Caco-2 (cell line): ENCODE measurements around the gene CACNA1G. TPM values are rescaled to one million over a fixed set of nuclear protein-coding genes. Genes with fewer than 3 reads are reported as not detected.
A peak's percentile ranks its signal among the peaks of the same experiment; 100 is the strongest.

Experiments
- BruUV-seq: library from RNA; stranded (reverse); fragments of 400-500 nt; replicated peaks from 2 replicates; lab custom pipeline; 2021; lab: Mats Ljungman, UMichigan
- CTCF ChIA-PET: fragments of 300-600 bp; sonication (Branson Sonifier 250); formaldehyde crosslinking; loops from one replicate; lab custom pipeline; 2022; ENCODE audit warnings: antibody characterized with exemption; lab: Charles Lee
- POLR2A ChIA-PET: fragments of 300-600 bp; sonication (Branson Sonifier 250); formaldehyde crosslinking; loops from one replicate; lab custom pipeline; 2022; ENCODE audit warnings: antibody characterized with exemption; lab: Charles Lee
- DNase-seq, 2 experiments: peaks; one replicate each; pipeline versions ENCODE4 v3.0.0 to v3.0.0-alpha.2; 2020 to 2022
- H3K27me3 ChIP-seq: replicated peaks from 2 replicates; pipeline ENCODE4 v1.6.0; 2011; ENCODE audit warnings: low read length; ENCODE audit not compliant: control insufficient read depth, insufficient read depth
- H3K36me3 ChIP-seq: 2 replicates; pipeline ENCODE4 v1.5.1; 2011; ENCODE audit warnings: low read length; ENCODE audit not compliant: control insufficient read depth, insufficient read depth
- H3K4me1 ChIP-seq: fragments of 250-450 bp; sonication (Bioruptor Pico); 2 replicates; pipeline ENCODE4 v1.5.1; 2020; ENCODE audit warnings: mild to moderate bottlenecking
- H3K4me3 ChIP-seq: 2 replicates; pipeline ENCODE4 v1.5.1; 2011; ENCODE audit warnings: low read depth, mild to moderate bottlenecking, control low read depth, low read length
- H3K9me3 ChIP-seq: fragments of 250-450 bp; sonication (Bioruptor Pico); 2 replicates; pipeline ENCODE4 v1.5.1; 2020; ENCODE audit warnings: mild to moderate bottlenecking, moderate library complexity
- H3K27ac Mint-ChIP-seq: one replicate; pipeline ENCODE4 v1.8.0; 2022; ENCODE audit warnings: mixed read lengths; ENCODE audit not compliant: unreplicated experiment
- H3K27me3 Mint-ChIP-seq: one replicate; pipeline ENCODE4 v1.8.0; 2022; ENCODE audit warnings: mixed read lengths; ENCODE audit not compliant: insufficient read depth, unreplicated experiment
- H3K36me3 Mint-ChIP-seq: one replicate; pipeline ENCODE4 v1.8.0; 2022; ENCODE audit warnings: mild to moderate bottlenecking, mixed read lengths; ENCODE audit not compliant: insufficient read depth, unreplicated experiment
- H3K4me1 Mint-ChIP-seq: one replicate; pipeline ENCODE4 v1.8.0; 2022; ENCODE audit warnings: low read depth, mixed read lengths; ENCODE audit not compliant: unreplicated experiment
- H3K4me3 Mint-ChIP-seq: one replicate; pipeline ENCODE4 v1.8.0; 2022; ENCODE audit warnings: mild to moderate bottlenecking, moderate library complexity, mixed read lengths; ENCODE audit not compliant: unreplicated experiment
- H3K9me3 Mint-ChIP-seq: one replicate; pipeline ENCODE4 v1.8.0; 2022; ENCODE audit warnings: mixed read lengths; ENCODE audit not compliant: unreplicated experiment
- intact Hi-C: fragments of 100-400 bp; cut with micrococcal nuclease; formaldehyde crosslinking; loops from one replicate; pipeline ENCODE4 v1.10.0; 2022; ENCODE audit not compliant: unreplicated experiment
- total RNA-seq: library from RNA; stranded (reverse); gene quantifications from 2 replicates; pipeline ENCODE4 v1.2.3, GENCODE V29; 2022
- TF ChIP-seq, protein P1 (sequence below), 2 experiments: fragments of 200-600 bp in 1 of 2; IDR thresholded peaks; 1 replicate in 1 of 2; 2 replicates in 1 of 2; pipeline versions ENCODE4 v1.5.1 to v1.8.0; 2011 to 2022; ENCODE audit warnings: antibody characterized with exemption in 1 of 2, control low read depth in 1 of 2, inconsistent platforms in 1 of 2, low read depth in 1 of 2, low read length in 1 of 2, mild to moderate bottlenecking in 1 of 2, moderate library complexity in 1 of 2; ENCODE audit not compliant: insufficient read depth in 1 of 2, severe bottlenecking in 1 of 2, unreplicated experiment in 1 of 2

CACNA1G gene
- total RNA-seq, 1 experiment from 2014 or later, result 1.4 TPM

DNA sequence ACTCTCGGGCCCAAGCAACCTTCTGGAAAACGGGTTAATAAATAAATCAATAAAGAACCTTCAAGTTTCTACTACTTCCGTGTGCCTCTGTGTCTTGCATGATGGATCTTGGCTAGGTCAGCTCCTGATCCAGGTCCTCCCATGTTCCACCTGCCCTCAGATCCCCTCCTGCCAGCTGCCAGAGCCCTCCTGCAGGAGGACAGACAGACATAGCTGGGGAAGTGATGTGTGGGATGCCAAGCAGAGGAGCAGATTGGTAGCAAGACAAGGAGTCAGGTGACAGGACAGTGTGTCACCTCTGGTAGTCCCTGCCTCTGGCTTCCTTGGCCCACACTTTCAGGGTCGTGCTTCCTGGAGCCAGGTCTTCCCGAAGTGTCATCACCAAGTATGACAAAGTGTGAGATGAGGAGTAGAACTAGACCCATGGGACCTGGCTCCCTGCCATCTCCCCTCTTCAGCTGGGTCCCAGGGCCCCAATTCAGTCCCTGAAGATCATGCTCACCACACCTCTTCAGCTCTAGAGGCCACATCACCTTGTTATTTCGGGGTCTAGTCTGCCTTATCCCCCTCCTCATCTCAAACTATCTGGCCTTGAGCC lies 29.0 kb upstream of the CACNA1G start:
- BruUV-seq, result no TSS peak
- no peak overlapping the region for H3K4me3 Mint-ChIP-seq

DNA sequence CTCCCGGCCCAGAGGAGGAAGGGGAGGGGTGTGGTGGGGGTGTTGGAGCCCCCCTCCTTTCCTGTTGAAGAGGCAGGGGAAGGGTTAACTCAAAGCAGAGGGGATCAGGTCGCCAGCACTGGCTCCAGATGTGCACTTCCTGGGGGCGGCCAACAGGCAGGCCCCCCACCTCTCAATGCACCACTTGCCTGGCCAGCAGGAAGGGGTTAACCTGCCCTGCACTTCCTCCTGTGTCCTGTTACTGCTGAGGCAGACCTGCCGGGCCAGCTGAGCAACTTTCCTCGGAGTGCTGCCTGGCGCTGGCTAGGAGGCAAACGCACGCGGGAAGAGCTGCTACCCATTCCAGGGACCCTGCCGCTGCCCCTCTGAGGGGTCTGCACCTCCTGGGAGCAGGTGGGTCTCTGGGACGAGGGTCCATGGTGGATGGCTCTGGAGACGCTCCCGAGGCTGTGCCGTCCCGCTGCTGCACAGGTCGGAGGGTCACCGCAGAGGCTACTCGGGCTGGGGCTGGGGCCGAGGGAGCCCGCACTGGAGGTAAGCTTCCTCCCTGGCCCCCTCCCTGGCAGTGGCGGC lies 28.0 kb upstream of the CACNA1G start, which contains the start of gene EPN3:
Gene EPN3, plus strand, starts transcription at position 284 of the 573 bp plus-strand sequence. CDS start 3,822 bp downstream, outside the sequence.
- H3K9me3 ChIP-seq, result no peaks in the 10 kb centered on the region
- Mint-ChIP-seq H3K9me3 (no peaks in the 10 kb centered on the region), H3K36me3 (peaks cover 29% of the 10 kb centered on the region), H3K27me3 (no peaks in the 10 kb centered on the region), H3K27ac (peak within 1 kb of the TSS; percentile 80), H3K4me1 (peaks cover 38% of the 10 kb centered on the region), H3K4me3 (peak within 1 kb of the TSS; percentile 87)
- H3K4me1 ChIP-seq, result peaks cover 33% of the 10 kb centered on the region
- H3K27me3 ChIP-seq, result no peaks in the 10 kb centered on the region
- ChIA-PET CTCF (interaction anchor here (0.5 to 4.0 kb wide), 14 partner anchors 9 to 160 kb away, joined by 3 to 27 read pairs (median 3); partner anchors contain the start of gene LRRC59), POLR2A (interaction anchor here (0.5 to 2.2 kb wide), 4 partner anchors 10 to 152 kb away, joined by 3 to 20 read pairs (median 4); no protein-coding TSS in a partner anchor)
- peak; percentile 92 to 96 for DNase-seq
- TF ChIP-seq, protein P1, sequence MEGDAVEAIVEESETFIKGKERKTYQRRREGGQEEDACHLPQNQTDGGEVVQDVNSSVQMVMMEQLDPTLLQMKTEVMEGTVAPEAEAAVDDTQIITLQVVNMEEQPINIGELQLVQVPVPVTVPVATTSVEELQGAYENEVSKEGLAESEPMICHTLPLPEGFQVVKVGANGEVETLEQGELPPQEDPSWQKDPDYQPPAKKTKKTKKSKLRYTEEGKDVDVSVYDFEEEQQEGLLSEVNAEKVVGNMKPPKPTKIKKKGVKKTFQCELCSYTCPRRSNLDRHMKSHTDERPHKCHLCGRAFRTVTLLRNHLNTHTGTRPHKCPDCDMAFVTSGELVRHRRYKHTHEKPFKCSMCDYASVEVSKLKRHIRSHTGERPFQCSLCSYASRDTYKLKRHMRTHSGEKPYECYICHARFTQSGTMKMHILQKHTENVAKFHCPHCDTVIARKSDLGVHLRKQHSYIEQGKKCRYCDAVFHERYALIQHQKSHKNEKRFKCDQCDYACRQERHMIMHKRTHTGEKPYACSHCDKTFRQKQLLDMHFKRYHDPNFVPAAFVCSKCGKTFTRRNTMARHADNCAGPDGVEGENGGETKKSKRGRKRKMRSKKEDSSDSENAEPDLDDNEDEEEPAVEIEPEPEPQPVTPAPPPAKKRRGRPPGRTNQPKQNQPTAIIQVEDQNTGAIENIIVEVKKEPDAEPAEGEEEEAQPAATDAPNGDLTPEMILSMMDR (IDR thresholded peaks at IDR 0.05; ENCODE audit: insufficient read depth in 1 of 2, low read depth in 1 of 2, low read length in 1 of 2, severe bottlenecking in 1 of 2, unreplicated experiment in 1 of 2), result peak in 1 of 2 experiments; percentile 3
- H3K36me3 ChIP-seq, result no peaks in the 10 kb centered on the region
- intact Hi-C loops, result loop anchor here (1.0 to 2.0 kb wide), 2 partner anchors 10 to 50 kb away; no protein-coding TSS in a partner anchor
- peak within 1 kb of the TSS; percentile 82 for H3K4me3 ChIP-seq
- BruUV-seq, result no TSS peak

More for the DNA sequence above, 29.0 kb upstream of the CACNA1G start:
- H3K27me3 Mint-ChIP-seq, result no peaks in the 10 kb centered on the region
- H3K9me3 Mint-ChIP-seq, result no peaks in the 10 kb centered on the region
- intact Hi-C loops, result loop anchor here (1.0 to 2.0 kb wide), 2 partner anchors 11 to 49 kb away; no protein-coding TSS in a partner anchor
- no peaks in the 10 kb centered on the region for H3K36me3 ChIP-seq
- H3K4me1 Mint-ChIP-seq, result peaks cover 38% of the 10 kb centered on the region
- no peak for DNase-seq
- ChIA-PET CTCF (interaction anchor here (1.2 to 4.0 kb wide), 7 partner anchors 8 to 134 kb away, joined by 3 to 27 read pairs (median 3); partner anchors contain the start of gene LRRC59), POLR2A (interaction anchor here (0.7 to 2.2 kb wide), 2 partner anchors 11 to 188 kb away, joined by 3 to 20 read pairs; partner anchors contain the start of gene LUC7L3)
- peak overlapping the region; percentile 80 for H3K27ac Mint-ChIP-seq
- H3K9me3 ChIP-seq, result no peaks in the 10 kb centered on the region
- TF ChIP-seq, protein P1 (IDR thresholded peaks at IDR 0.05; ENCODE audit: insufficient read depth in 1 of 2, low read depth in 1 of 2, low read length in 1 of 2, severe bottlenecking in 1 of 2, unreplicated experiment in 1 of 2), result no peak
- no peak overlapping the region for H3K4me3 ChIP-seq
- H3K36me3 Mint-ChIP-seq, result peaks cover 20% of the 10 kb centered on the region
- H3K27me3 ChIP-seq, result no peaks in the 10 kb centered on the region
- H3K4me1 ChIP-seq, result peaks cover 33% of the 10 kb centered on the region

GRCh38 chr17:50533185-50533584 lies 27.3 kb upstream of the CACNA1G start:
- intact Hi-C loops, result loop anchor here (2.0 kb wide), 1 partner anchor 50 kb away; no protein-coding TSS in a partner anchor
- CTCF ChIA-PET, result interaction anchor here (0.5 to 4.0 kb wide), 11 partner anchors 9 to 160 kb away, joined by 3 to 27 read pairs (median 4); no protein-coding TSS in a partner anchor

More at GRCh38 chr17:50533185-50533584, 27.3 kb upstream of the CACNA1G start:
- peaks cover 38% of the 10 kb centered on the region for H3K4me1 Mint-ChIP-seq
- no peaks in the 10 kb centered on the region for H3K9me3 ChIP-seq
- H3K4me3 ChIP-seq, result peak overlapping the region; percentile 82
- peak overlapping the region; percentile 87 for H3K4me3 Mint-ChIP-seq
- DNase-seq, result no peak
- H3K4me1 ChIP-seq, result peaks cover 37% of the 10 kb centered on the region
- peaks cover 36% of the 10 kb centered on the region for H3K36me3 Mint-ChIP-seq
- TF ChIP-seq, protein P1 (IDR thresholded peaks at IDR 0.05; ENCODE audit: insufficient read depth in 1 of 2, low read depth in 1 of 2, low read length in 1 of 2, severe bottlenecking in 1 of 2, unreplicated experiment in 1 of 2), result no peak
- no peaks in the 10 kb centered on the region for H3K27me3 ChIP-seq
- no TSS peak for BruUV-seq
- no peaks in the 10 kb centered on the region for H3K9me3 Mint-ChIP-seq
- H3K27ac Mint-ChIP-seq, result peak overlapping the region; percentile 80
- H3K27me3 Mint-ChIP-seq, result no peaks in the 10 kb centered on the region
- H3K36me3 ChIP-seq, result no peaks in the 10 kb centered on the region
- POLR2A ChIA-PET, result interaction anchor here (0.6 to 2.2 kb wide), 3 partner anchors 9 to 151 kb away, joined by 3 to 20 read pairs (median 5); no protein-coding TSS in a partner anchor
